ENCODE measurements around the gene BAIAP2.

GRCh38 chr17:81143717-81144422 is 108.9 kb downstream of the BAIAP2 start:
- TF ChIP-seq EP300 (conservative IDR thresholded peaks at IDR 0.05; ENCODE audit: poor library complexity, severe bottlenecking): no peak
- TF ChIP-seq CTCF (IDR thresholded peaks at IDR 0.05; ENCODE audit: poor library complexity, severe bottlenecking): no peak
- no peak for TF ChIP-seq RAD21 (conservative IDR thresholded peaks at IDR 0.05)
- no peak for TF ChIP-seq REST (IDR thresholded peaks at IDR 0.05; ENCODE audit: borderline replicate concordance)
- no peak for TF ChIP-seq MXI1 (conservative IDR thresholded peaks at IDR 0.05; ENCODE audit: poor library complexity, severe bottlenecking)
- TF ChIP-seq EZH2 (IDR thresholded peaks at IDR 0.05; ENCODE audit: borderline replicate concordance, insufficient read depth, low read length, poor library complexity, severe bottlenecking): no peak
- TF ChIP-seq POLR2AphosphoS5 (IDR thresholded peaks at IDR 0.05): no peak
- no peak for TF ChIP-seq TAF1 (IDR thresholded peaks at IDR 0.05; ENCODE audit: low read depth)
- no peak for TF ChIP-seq SMC3 (conservative IDR thresholded peaks at IDR 0.05; ENCODE audit: poor library complexity)
